HCT116 (cell line): ENCODE results near the gene TRAT1. TPM values are rescaled to one million over a fixed set of nuclear protein-coding genes. Genes with fewer than 3 reads are reported as not detected.

Experiments
- ATAC-seq: fragments of 200-7000 bp; cut with Tn5 transposase; 2 replicates; pipeline ENCODE4 v1.9.1; 2020; ENCODE audit warnings: mild to moderate bottlenecking, moderate library complexity
- BruUV-seq: library from RNA; stranded (reverse); fragments of 400-500 nt; replicated peaks from 2 replicates; lab custom pipeline; 2021; lab: Mats Ljungman, UMichigan
- CTCF ChIA-PET: fragments of 300-600 bp; sonication (Branson Sonifier 250); formaldehyde crosslinking; loops from one replicate; lab custom pipeline; 2021; ENCODE audit warnings: antibody characterized with exemption; lab: Charles Lee
- POLR2A ChIA-PET: fragments of 300-600, 350-600 bp; sonication (Branson Sonifier 250); formaldehyde crosslinking; loops from one replicate; lab custom pipeline; 2021; ENCODE audit warnings: antibody characterized with exemption; lab: Charles Lee
- RAD21 ChIA-PET, 2 experiments: fragments of 300-600 bp; sonication (Branson Sonifier 250); formaldehyde crosslinking; loops; one replicate each; lab custom pipeline; 2023; ENCODE audit warnings: low total read pairs in 2 of 2; ENCODE audit not compliant: uncharacterized antibody in 2 of 2, unreplicated experiment in 2 of 2, low non-redundant PET in 1 of 2; lab: Charles Lee
- DNase-seq: peaks from one replicate; pipeline ENCODE4 v3.0.0-alpha.2; 2010; ENCODE audit warnings: low read depth, low spot score
- H2AFZ ChIP-seq: fragments of 200-600 bp; shearing (Covaris generic), sonication (generic); 2 replicates; pipeline ENCODE4 v1.6.1; 2017; ENCODE audit warnings: low read depth, mixed run types, mixed read lengths, antibody characterized with exemption, low read length; ENCODE audit not compliant: poor library complexity, severe bottlenecking
- H3K27ac ChIP-seq: 2 replicates; pipeline ENCODE4 v1.5.1; 2012; ENCODE audit warnings: low read depth, low read length
- H3K27me3 ChIP-seq: fragments of 200-600 bp; sonication (generic); 2 replicates; pipeline ENCODE4 v1.6.1; 2016; ENCODE audit warnings: mixed run types, low read length, mixed read lengths; ENCODE audit not compliant: insufficient read depth
- H3K36me3 ChIP-seq, 2 experiments: fragments of 200-500 bp in 1 of 2; fragments of 200-600 bp in 1 of 2; sonication (Bioruptor generic) in 1 of 2; sonication (generic) in 1 of 2; 2 replicates each; pipeline versions ENCODE4 v1.5.1 to v1.6.1; 2014 to 2016; ENCODE audit warnings: low read length in 2 of 2, inconsistent platforms in 1 of 2, mixed read lengths in 1 of 2, mixed run types in 1 of 2; ENCODE audit not compliant: insufficient read depth in 2 of 2, control insufficient read depth in 1 of 2
- H3K4me1 ChIP-seq, 2 experiments: fragments of 200-600 bp in 1 of 2; sonication (generic) in 1 of 2; 2 replicates each; pipeline versions ENCODE4 v1.5.1 to v1.6.1; 2012 to 2017; ENCODE audit warnings: low read length in 2 of 2, inconsistent platforms in 1 of 2, mild to moderate bottlenecking in 1 of 2, mixed read lengths in 1 of 2, mixed run types in 1 of 2, moderate library complexity in 1 of 2; ENCODE audit not compliant: insufficient read depth in 2 of 2, control insufficient read depth in 1 of 2
- H3K4me2 ChIP-seq: fragments of 200-600 bp; sonication (generic); 2 replicates; pipeline ENCODE4 v1.6.1; 2017; ENCODE audit warnings: mixed run types, low read length, mixed read lengths
- H3K4me3 ChIP-seq, 2 experiments: fragments of 200-600 bp in 1 of 2; sonication (generic) in 1 of 2; replicated peaks in 1 of 2; 2 replicates each; pipeline ENCODE4 v1.5.1; 2011 to 2016; ENCODE audit warnings: low read length in 2 of 2, control low read depth in 1 of 2, low read depth in 1 of 2, mild to moderate bottlenecking in 1 of 2, mixed read lengths in 1 of 2, mixed run types in 1 of 2
- H3K79me2 ChIP-seq: fragments of 200-600 bp; sonication (generic); 2 replicates; pipeline ENCODE4 v1.6.1; 2017; ENCODE audit warnings: mild to moderate bottlenecking, mixed run types, low read length, moderate library complexity, mixed read lengths; ENCODE audit not compliant: insufficient read depth
- H3K9ac ChIP-seq: fragments of 200-600 bp; sonication (generic); 2 replicates; pipeline ENCODE4 v1.6.1; 2016; ENCODE audit warnings: low read length, mixed read lengths
- H3K9me2 ChIP-seq: fragments of 200-600 bp; sonication (generic), shearing (Covaris generic); 2 replicates; pipeline ENCODE4 v1.6.1; 2017; ENCODE audit warnings: mixed run types, mild to moderate bottlenecking, moderate library complexity; ENCODE audit not compliant: insufficient read depth
- H3K9me3 ChIP-seq, 2 experiments: fragments of 200-500 bp in 1 of 2; fragments of 200-600 bp in 1 of 2; sonication (Bioruptor generic) in 1 of 2; sonication (generic) in 1 of 2; 2 replicates each; pipeline ENCODE4 v1.6.1; 2014 to 2017; ENCODE audit warnings: low read length in 2 of 2, mixed read lengths in 2 of 2, inconsistent platforms in 1 of 2, low read depth in 1 of 2, mild to moderate bottlenecking in 1 of 2, mixed run types in 1 of 2, moderate library complexity in 1 of 2; ENCODE audit not compliant: control insufficient read depth in 1 of 2, insufficient read depth in 1 of 2
- H4K20me1 ChIP-seq: fragments of 200-600 bp; sonication (generic), shearing (Covaris generic); 2 replicates; pipeline ENCODE4 v1.6.1; 2017; ENCODE audit warnings: mixed run types, mild to moderate bottlenecking, moderate library complexity; ENCODE audit not compliant: insufficient read depth
- ATF3 ChIP-seq: IDR thresholded peaks from 2 replicates; pipeline ENCODE4 v1.6.1; 2012
- CEBPB ChIP-seq: IDR thresholded peaks from 2 replicates; pipeline ENCODE4 v1.6.1; 2012; ENCODE audit warnings: low read depth
- EGR1 ChIP-seq: IDR thresholded peaks from 2 replicates; pipeline ENCODE4 v1.6.1; 2012; ENCODE audit warnings: low read depth
- ELF1 ChIP-seq: IDR thresholded peaks from 2 replicates; pipeline ENCODE4 v1.6.1; 2012; ENCODE audit warnings: low read depth, borderline replicate concordance
- EZH2 ChIP-seq: fragments of 200-600 bp; sonication (generic); IDR thresholded peaks from 2 replicates; pipeline ENCODE4 v1.6.1; 2017; ENCODE audit warnings: antibody characterized with exemption, mixed run types
- EZH2phosphoT487 ChIP-seq: fragments of 200-600 bp; IDR thresholded peaks from 2 replicates; pipeline ENCODE4 v1.6.1; 2018; ENCODE audit warnings: antibody characterized with exemption, borderline replicate concordance
- JUND ChIP-seq: IDR thresholded peaks from 2 replicates; pipeline ENCODE4 v1.6.1; 2012
- POLR2A ChIP-seq: IDR thresholded peaks from 2 replicates; pipeline ENCODE4 v1.7.0; 2011; ENCODE audit warnings: borderline replicate concordance; ENCODE audit not compliant: insufficient read depth, insufficient read length; ENCODE audit errors: extremely low read depth
- REST ChIP-seq: IDR thresholded peaks from 2 replicates; pipeline ENCODE4 v1.6.1; 2012; ENCODE audit warnings: low read depth
- SP1 ChIP-seq: IDR thresholded peaks from 2 replicates; pipeline ENCODE4 v1.6.1; 2012; ENCODE audit warnings: low read depth
- SRF ChIP-seq: IDR thresholded peaks from 2 replicates; pipeline ENCODE4 v1.6.1; 2012; ENCODE audit warnings: low read depth
- TCF7L2 ChIP-seq: IDR thresholded peaks from 2 replicates; pipeline ENCODE4 v1.7.0; 2011; ENCODE audit warnings: borderline replicate concordance, inconsistent platforms; ENCODE audit not compliant: insufficient read depth, insufficient read length; ENCODE audit errors: extremely low read depth
- YY1 ChIP-seq: IDR thresholded peaks from 2 replicates; pipeline ENCODE4 v1.6.1; 2011; ENCODE audit warnings: low read length, low read depth, moderate library complexity, mild to moderate bottlenecking; ENCODE audit not compliant: insufficient replicate concordance; ENCODE audit errors: extremely low read depth
- intact Hi-C: fragments of 100-400 bp; cut with micrococcal nuclease; formaldehyde crosslinking; loops from 2 replicates; pipeline ENCODE4 v1.10.0; 2022
- total RNA-seq: library from RNA; stranded (reverse); gene quantifications from one replicate; pipeline ENCODE4 v1.2.1, GENCODE V29; 2021; ENCODE audit not compliant: unreplicated experiment

TRAT1 gene
- total RNA-seq, 1 experiment from 2014 or later = not detected

GRCh38 chr3:108830991-108831614 is 8.5 kb downstream of the TRAT1 start:
- no peaks in the 10 kb centered on the region for H3K36me3 ChIP-seq
- no peak for ATAC-seq
- no peak overlapping the region for H3K4me2 ChIP-seq
- ChIA-PET POLR2A (no interaction called here), CTCF (no interaction called here), RAD21 (no interaction called here)
- TF ChIP-seq CEBPB = no peak
- TF ChIP-seq EZH2 = no peak
- TF ChIP-seq SRF = no peak
- no peak for TF ChIP-seq REST
- TF ChIP-seq EGR1 = no peak
- no peak for TF ChIP-seq EZH2phosphoT487
- H3K4me1 ChIP-seq = no peaks in the 10 kb centered on the region
- no peaks in the 10 kb centered on the region for H3K9me3 ChIP-seq
- no peak overlapping the region for H3K9ac ChIP-seq
- no peaks in the 10 kb centered on the region for H3K9me2 ChIP-seq
- no peaks in the 10 kb centered on the region for H3K27me3 ChIP-seq
- no peak overlapping the region for H3K27ac ChIP-seq
- no peak overlapping the region for H2AFZ ChIP-seq
- H3K79me2 ChIP-seq = no peaks in the 10 kb centered on the region
- intact Hi-C loops = no loop called here
- no peak for DNase-seq
- no peak overlapping the region for H3K4me3 ChIP-seq
- no TSS peak for BruUV-seq
- H4K20me1 ChIP-seq = no peaks in the 10 kb centered on the region

- Histone ChIP-seq H3K4me1 (no peaks in the 10 kb centered on the region), H3K27ac (no peak overlapping the region), H3K9me2 (no peaks in the 10 kb centered on the region), H3K4me2 (no peak overlapping the region), H3K9me3 (no peaks in the 10 kb centered on the region), H3K27me3 (no peaks in the 10 kb centered on the region), H3K9ac (no peak overlapping the region), H3K4me3 (no peak overlapping the region), H2AFZ (no peak overlapping the region), H3K79me2 (no peaks in the 10 kb centered on the region), H4K20me1 (no peaks in the 10 kb centered on the region), H3K36me3 (no peaks in the 10 kb centered on the region)
- BruUV-seq = no TSS peak
- RAD21 ChIA-PET = no interaction called here
- POLR2A ChIA-PET = no interaction called here
- CTCF ChIA-PET = no interaction called here
- DNase-seq (no peak), ATAC-seq (no peak)
- TF ChIP-seq ELF1 = no peak
- no peak for TF ChIP-seq SP1
- TF ChIP-seq ATF3 = no peak
- no peak for TF ChIP-seq TCF7L2
- no peak for TF ChIP-seq EZH2
- no peak for TF ChIP-seq YY1
- TF ChIP-seq POLR2A = no peak
- TF ChIP-seq SRF = no peak
- TF ChIP-seq JUND = no peak
- no peak for TF ChIP-seq EGR1
- intact Hi-C loops = no loop called here
Observed at GRCh38 chr3:108833611-108834010, 11.0 kb downstream of the TRAT1 start.
